ENCODE measurements around the gene WNT11. TPM values are rescaled to one million over a fixed set of nuclear protein-coding genes. Genes with fewer than 3 reads are reported as not detected.

Gene WNT11
- polyA plus RNA-seq, 4 donors: 17.3 to 22.7 (median 20.8) TPM

- DNase-seq (ENCODE audit: low read depth in 4 of 4, low spot score in 2 of 4): no peak
Observed at GRCh38 chr11:76224461-76225121, 18.3 kb upstream of the WNT11 start.

- DNase-seq (ENCODE audit: low read depth in 4 of 4, low spot score in 2 of 4): no peak
Observed at GRCh38 chr11:76221365-76221764, 15.1 kb upstream of the WNT11 start.

GRCh38 chr11:76219243-76219642, 12.9 kb upstream of the WNT11 start:
- no peak for DNase-seq (ENCODE audit: low read depth in 4 of 4, low spot score in 2 of 4)

- DNase-seq (ENCODE audit: low read depth in 4 of 4, low spot score in 2 of 4): no peak
Observed at GRCh38 chr11:76218449-76219178, 12.3 kb upstream of the WNT11 start.

- DNase-seq (ENCODE audit: low read depth in 4 of 4, low spot score in 2 of 4): no peak
Observed at GRCh38 chr11:76217653-76218160, 11.4 kb upstream of the WNT11 start.

GRCh38 chr11:76216536-76217325, 10.4 kb upstream of the WNT11 start:
- DNase-seq (ENCODE audit: low read depth in 4 of 4, low spot score in 2 of 4): no peak

GRCh38 chr11:76215941-76216340, 9.6 kb upstream of the WNT11 start:
- no peak for DNase-seq (ENCODE audit: low read depth in 4 of 4, low spot score in 2 of 4)

- no peak for DNase-seq (ENCODE audit: low read depth in 4 of 4, low spot score in 2 of 4)
Observed at GRCh38 chr11:76214968-76215548, 8.8 kb upstream of the WNT11 start.

- no peak for DNase-seq (ENCODE audit: low read depth in 4 of 4, low spot score in 2 of 4)
Observed at GRCh38 chr11:76214186-76214585, 7.9 kb upstream of the WNT11 start.

- no peak for DNase-seq (ENCODE audit: low read depth in 4 of 4, low spot score in 2 of 4)
Observed at GRCh38 chr11:76212086-76213035, 6.1 kb upstream of the WNT11 start.

- no peak for DNase-seq (ENCODE audit: low read depth in 4 of 4, low spot score in 2 of 4)
Observed at GRCh38 chr11:76210931-76211851, 4.9 kb upstream of the WNT11 start.

- no peak for DNase-seq (ENCODE audit: low read depth in 4 of 4, low spot score in 2 of 4)
Observed at GRCh38 chr11:76209973-76210930, 4.0 kb upstream of the WNT11 start.

GRCh38 chr11:76209375-76209972, 3.2 kb upstream of the WNT11 start:
- DNase-seq (ENCODE audit: low read depth in 4 of 4, low spot score in 2 of 4): no peak

- no peak for DNase-seq (ENCODE audit: low read depth in 4 of 4, low spot score in 2 of 4)
Observed at GRCh38 chr11:76208438-76209374, 2.4 kb upstream of the WNT11 start.

- DNase-seq (ENCODE audit: low read depth in 4 of 4, low spot score in 2 of 4): peak in 2 of 4 donors; percentile 68 to 75
Observed at GRCh38 chr11:76207642-76208401, 1.5 kb upstream of the WNT11 start.

GRCh38 chr11:76206077-76206326, 300 bp downstream of the WNT11 start:
- DNase-seq (ENCODE audit: low read depth in 4 of 4, low spot score in 2 of 4): no peak
